Stimulated activated naive CD8-positive, alpha-beta T cell treated with anti-CD3 and anti-CD28 coated beads, Interleukin-15, amount 100 ng/mL, for 72 hours (primary cell): ENCODE measurements around the gene ZNF592.

Experiments
- ATAC-seq: fragments of 150-1000 bp; cut with Tn5 transposase; 2 replicates; pipeline ENCODE4 v1.10.0; 2021; ENCODE audit warnings: mild to moderate bottlenecking, moderate library complexity
- DNase-seq, 2 donors: peaks; one replicate each; pipeline ENCODE4 v3.0.0; 2021 to 2022
- H3K27ac Mint-ChIP-seq, 2 donors: one replicate each; pipeline ENCODE4 v1.8.0; 2022; ENCODE audit warnings: mild to moderate bottlenecking in 2 of 2, mixed read lengths in 2 of 2, moderate library complexity in 2 of 2
- H3K27me3 Mint-ChIP-seq: one replicate; pipeline ENCODE4 v1.8.0; 2022; ENCODE audit warnings: mixed read lengths
- H3K4me1 Mint-ChIP-seq: one replicate; pipeline ENCODE4 v1.8.0; 2022; ENCODE audit warnings: mild to moderate bottlenecking, mixed read lengths
- H3K4me3 Mint-ChIP-seq, 2 donors: one replicate each; pipeline ENCODE4 v1.8.0; 2022; ENCODE audit warnings: mild to moderate bottlenecking in 2 of 2, mixed read lengths in 2 of 2, moderate library complexity in 1 of 2
- H3K9me3 Mint-ChIP-seq, 2 donors: one replicate each; pipeline ENCODE4 v1.8.0; 2022; ENCODE audit warnings: mixed read lengths in 2 of 2

The ZNF592 gene

DNA sequence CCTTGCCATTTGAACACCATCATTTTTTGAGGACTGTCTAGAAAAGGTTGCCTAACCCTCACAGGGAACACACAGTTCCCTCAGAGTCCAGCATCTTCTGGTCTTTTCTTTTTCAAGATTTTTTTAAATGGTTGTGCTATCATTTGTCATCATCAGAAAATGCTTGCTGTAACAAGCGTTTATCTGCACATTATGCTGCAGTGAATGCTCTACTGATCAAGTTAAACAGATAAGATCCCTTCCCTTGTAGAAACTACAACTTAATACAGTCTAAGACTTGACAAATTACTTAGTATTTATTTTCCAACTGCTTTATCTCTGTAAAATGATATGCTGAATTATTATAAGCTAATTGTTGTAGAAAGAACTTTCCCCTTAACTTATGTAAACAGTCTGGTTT lies 56.8 kb downstream of the ZNF592 start:
- no peaks in the 10 kb centered on the region for H3K4me1 Mint-ChIP-seq
- no peak for DNase-seq
- no peaks in the 10 kb centered on the region for H3K27me3 Mint-ChIP-seq
- H3K27ac Mint-ChIP-seq: no peak overlapping the region
- H3K4me3 Mint-ChIP-seq: no peak overlapping the region
- no peaks in the 10 kb centered on the region for H3K9me3 Mint-ChIP-seq
- no peak for ATAC-seq

- no peak for DNase-seq
- Mint-ChIP-seq H3K9me3 (no peaks in the 10 kb centered on the region), H3K4me1 (no peaks in the 10 kb centered on the region), H3K27me3 (no peaks in the 10 kb centered on the region), H3K4me3 (no peak overlapping the region), H3K27ac (no peak overlapping the region)
- no peak for ATAC-seq
These were observed 58.8 kb downstream of the ZNF592 start for GRCh38 chr15:84807228-84807627.

DNA sequence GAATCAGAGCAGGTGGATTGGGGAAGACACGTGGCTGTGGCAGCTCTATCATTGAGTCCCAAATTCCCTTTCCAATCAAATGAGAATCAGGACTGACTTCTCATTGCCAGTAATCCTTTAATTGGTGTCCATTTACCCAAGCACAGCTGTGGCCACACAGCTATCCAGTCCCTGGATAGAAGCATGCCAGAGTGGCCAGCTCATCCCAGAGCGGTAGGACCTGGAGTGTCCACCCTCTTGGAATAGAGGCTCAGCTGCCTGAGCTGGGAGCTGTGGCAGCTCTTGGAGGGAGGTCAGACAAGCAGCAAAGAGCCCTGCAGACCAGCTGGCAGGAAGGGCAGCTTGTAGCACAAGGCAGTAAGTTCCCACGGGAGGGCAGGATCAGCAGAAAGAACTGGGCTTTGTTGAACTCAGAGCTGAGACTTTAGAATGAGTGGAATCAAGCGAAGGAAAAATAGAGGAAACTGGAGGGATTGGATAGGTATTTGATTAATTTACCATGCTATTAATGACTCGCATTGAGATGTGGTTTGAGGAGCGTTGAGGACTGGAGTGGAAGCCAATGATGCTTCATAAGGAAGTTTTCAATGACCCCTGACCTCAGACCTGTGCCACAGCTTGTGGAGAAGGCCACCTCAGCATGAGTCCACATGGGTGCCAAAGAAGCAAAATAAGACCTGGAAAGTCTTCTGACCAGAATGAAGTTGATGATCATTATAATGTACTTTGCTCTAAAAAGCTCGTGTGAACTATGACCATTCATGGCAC lies 61.9 kb downstream of the ZNF592 start:
- Mint-ChIP-seq H3K4me1 (no peaks in the 10 kb centered on the region), H3K27ac (peak overlapping the region in 1 of 2 donors; percentile 62), H3K4me3 (no peak overlapping the region), H3K27me3 (peaks cover 3% of the 10 kb centered on the region), H3K9me3 (no peaks in the 10 kb centered on the region)
- DNase-seq: no peak
- ATAC-seq: no peak

GRCh38 chr15:84811151-84811550 lies 62.8 kb downstream of the ZNF592 start:
- Mint-ChIP-seq H3K27me3 (peaks cover 10% of the 10 kb centered on the region), H3K27ac (no peak overlapping the region), H3K4me1 (no peaks in the 10 kb centered on the region), H3K4me3 (no peak overlapping the region), H3K9me3 (no peaks in the 10 kb centered on the region)
- no peak for DNase-seq
- peak; percentile 45 for ATAC-seq

DNA sequence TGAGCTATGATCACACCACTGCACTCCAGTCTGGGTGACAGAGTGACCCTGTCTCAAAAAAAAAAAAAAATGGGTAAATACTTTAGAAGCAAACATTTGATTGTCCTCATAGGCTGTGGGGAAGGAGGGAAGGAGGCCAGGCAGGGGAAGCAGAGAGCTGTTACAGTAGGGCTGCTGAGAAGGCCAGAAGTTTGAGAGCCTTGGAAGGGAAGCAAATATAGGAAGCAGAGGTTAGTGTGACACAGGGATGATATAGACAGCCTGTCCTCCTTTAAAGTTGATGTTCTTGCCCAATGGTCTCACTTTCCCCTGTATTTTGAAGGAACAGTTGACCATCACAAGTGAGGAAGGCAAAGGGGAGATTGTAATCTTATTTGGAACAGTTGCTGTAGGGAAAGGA lies 63.4 kb downstream of the ZNF592 start:
- Mint-ChIP-seq H3K4me1 (peaks cover 6% of the 10 kb centered on the region), H3K27me3 (peaks cover 17% of the 10 kb centered on the region), H3K4me3 (no peak overlapping the region), H3K9me3 (no peaks in the 10 kb centered on the region), H3K27ac (no peak overlapping the region)
- no peak for DNase-seq
- no peak for ATAC-seq

- no peak overlapping the region for H3K4me3 Mint-ChIP-seq
- H3K27me3 Mint-ChIP-seq: peaks cover 18% of the 10 kb centered on the region
- H3K27ac Mint-ChIP-seq: no peak overlapping the region
- DNase-seq (no peak), ATAC-seq (no peak)
- no peaks in the 10 kb centered on the region for H3K9me3 Mint-ChIP-seq
- peaks cover 9% of the 10 kb centered on the region for H3K4me1 Mint-ChIP-seq
These were observed 64.5 kb downstream of the ZNF592 start for GRCh38 chr15:84812842-84813241.

- DNase-seq (no peak), ATAC-seq (no peak)
- Mint-ChIP-seq H3K9me3 (no peaks in the 10 kb centered on the region), H3K27ac (no peak overlapping the region), H3K4me3 (no peak overlapping the region), H3K27me3 (peaks cover 18% of the 10 kb centered on the region), H3K4me1 (peaks cover 14% of the 10 kb centered on the region)
These were observed 65.0 kb downstream of the ZNF592 start for GRCh38 chr15:84813435-84813834.

DNA sequence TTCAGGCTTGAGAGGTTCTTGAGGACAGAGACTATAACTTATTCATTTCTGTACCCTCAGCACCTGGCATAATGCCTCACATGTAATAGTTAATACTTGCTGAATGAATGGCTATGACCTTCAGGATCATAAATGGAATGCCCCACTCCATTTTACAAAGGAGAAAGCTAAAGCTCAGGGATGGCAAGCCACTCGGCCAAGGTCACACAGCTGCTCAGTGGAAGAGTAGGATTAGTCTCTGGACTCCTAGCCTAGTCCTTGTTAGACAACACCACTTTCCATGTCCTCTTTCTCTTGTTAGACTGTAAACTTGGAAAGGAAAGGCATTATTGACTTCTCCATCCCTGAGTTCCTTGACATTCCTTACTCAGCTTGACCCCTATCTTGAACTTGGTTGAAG lies 65.5 kb downstream of the ZNF592 start:
- Mint-ChIP-seq H3K27me3 (peaks cover 22% of the 10 kb centered on the region), H3K4me3 (no peak overlapping the region), H3K4me1 (peaks cover 14% of the 10 kb centered on the region), H3K27ac (no peak overlapping the region), H3K9me3 (no peaks in the 10 kb centered on the region)
- no peak for ATAC-seq
- no peak for DNase-seq

DNA sequence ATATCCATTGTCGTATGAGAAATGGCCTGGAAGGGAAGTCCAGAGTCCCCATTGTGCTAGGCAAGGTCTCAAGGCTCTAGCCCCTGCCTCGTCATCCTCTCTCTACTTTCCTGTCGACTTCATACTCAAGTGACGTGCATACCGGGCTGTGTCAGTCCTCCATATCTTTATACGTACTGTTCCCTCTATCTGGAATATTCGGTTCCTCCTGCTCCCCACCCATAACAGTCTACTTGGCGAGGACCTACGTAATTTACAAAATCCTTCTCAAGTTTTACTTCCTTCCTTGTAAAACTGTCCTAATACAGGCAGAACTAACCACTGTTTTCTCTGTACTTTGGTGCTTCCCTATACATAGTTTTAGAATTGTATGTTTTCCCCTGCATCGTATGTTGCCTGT lies 66.5 kb downstream of the ZNF592 start:
- no peak for DNase-seq
- peaks cover 26% of the 10 kb centered on the region for H3K27me3 Mint-ChIP-seq
- H3K27ac Mint-ChIP-seq: no peak overlapping the region
- H3K9me3 Mint-ChIP-seq: no peaks in the 10 kb centered on the region
- peaks cover 14% of the 10 kb centered on the region for H3K4me1 Mint-ChIP-seq
- no peak overlapping the region for H3K4me3 Mint-ChIP-seq
- no peak for ATAC-seq

- Mint-ChIP-seq H3K27ac (peak within 1 kb of the TSS; percentile 79 to 90), H3K4me3 (peak within 1 kb of the TSS in 1 of 2 donors; percentile 24), H3K9me3 (no peaks in the 10 kb centered on the region), H3K4me1 (peaks cover 14% of the 10 kb centered on the region), H3K27me3 (peaks cover 26% of the 10 kb centered on the region)
- no peak for DNase-seq
- ATAC-seq: peak; percentile 60
These were observed 68.5 kb downstream of the ZNF592 start, which contains the start of gene ALPK3 for GRCh38 chr15:84816694-84817465. Gene ALPK3, plus strand, starts transcription at chr15:84817356. Its CDS starts 97 bp downstream, at chr15:84817453.

DNA sequence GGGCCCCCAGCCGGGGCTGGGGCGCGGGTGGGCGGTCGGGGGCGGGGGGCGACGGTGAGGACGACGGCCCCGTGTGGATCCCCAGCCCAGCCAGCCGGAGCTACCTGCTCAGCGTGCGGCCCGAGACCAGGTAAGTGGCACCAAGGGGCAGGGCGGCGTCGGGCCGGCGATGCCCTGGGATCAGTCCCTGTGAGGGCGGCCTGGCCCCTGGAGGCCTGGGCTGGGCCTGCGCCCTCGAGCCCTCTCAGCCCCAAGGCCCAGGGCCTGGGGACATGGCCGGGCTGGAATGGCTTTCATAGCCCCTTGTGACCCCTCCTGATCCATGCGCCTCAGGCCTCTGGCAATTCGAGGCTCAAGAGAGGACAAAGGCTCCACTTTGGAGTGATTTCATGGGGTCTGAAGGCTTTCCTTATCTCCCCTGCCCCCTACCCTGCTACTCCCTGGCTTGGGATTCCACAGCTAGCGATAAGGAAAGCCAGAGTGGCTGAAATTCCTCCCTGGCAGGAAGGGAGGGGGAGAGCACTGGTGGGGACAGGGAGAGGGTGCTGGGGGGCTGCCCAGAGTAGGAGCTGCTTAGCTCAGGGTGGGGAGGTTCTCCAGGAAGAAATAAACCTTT lies 69.2 kb downstream of the ZNF592 start:
- ATAC-seq: peak; percentile 53
- Mint-ChIP-seq H3K27ac (peak overlapping the region; percentile 61 to 90), H3K4me1 (peaks cover 14% of the 10 kb centered on the region), H3K4me3 (peak overlapping the region in 1 of 2 donors; percentile 24), H3K9me3 (no peaks in the 10 kb centered on the region), H3K27me3 (peaks cover 26% of the 10 kb centered on the region)
- no peak for DNase-seq

GRCh38 chr15:84818261-84819131 lies 70.1 kb downstream of the ZNF592 start:
- Mint-ChIP-seq H3K27me3 (peaks cover 26% of the 10 kb centered on the region), H3K9me3 (no peaks in the 10 kb centered on the region), H3K4me3 (peak overlapping the region in 1 of 2 donors; percentile 24), H3K27ac (peak overlapping the region; percentile 61 to 90), H3K4me1 (peaks cover 14% of the 10 kb centered on the region)
- ATAC-seq (no peak), DNase-seq (no peak)

- no peak overlapping the region for H3K4me3 Mint-ChIP-seq
- peak overlapping the region in 1 of 2 donors; percentile 51 for H3K27ac Mint-ChIP-seq
- ATAC-seq (no peak), DNase-seq (no peak)
- no peaks in the 10 kb centered on the region for H3K9me3 Mint-ChIP-seq
- peaks cover 14% of the 10 kb centered on the region for H3K4me1 Mint-ChIP-seq
- peaks cover 26% of the 10 kb centered on the region for H3K27me3 Mint-ChIP-seq
These were observed 70.9 kb downstream of the ZNF592 start for GRCh38 chr15:84819291-84819768.

- Mint-ChIP-seq H3K27me3 (peaks cover 26% of the 10 kb centered on the region), H3K9me3 (no peaks in the 10 kb centered on the region), H3K4me1 (peaks cover 14% of the 10 kb centered on the region), H3K4me3 (no peak overlapping the region), H3K27ac (no peak overlapping the region)
- ATAC-seq (no peak), DNase-seq (no peak)
These were observed 71.4 kb downstream of the ZNF592 start for GRCh38 chr15:84819791-84820190.

GRCh38 chr15:84821501-84822021 lies 73.2 kb downstream of the ZNF592 start:
- Mint-ChIP-seq H3K9me3 (no peaks in the 10 kb centered on the region), H3K27ac (peak overlapping the region in 1 of 2 donors; percentile 2)

More at GRCh38 chr15:84821501-84822021, 73.2 kb downstream of the ZNF592 start:
- ATAC-seq: no peak
- DNase-seq: no peak
- H3K4me1 Mint-ChIP-seq: peaks cover 10% of the 10 kb centered on the region
- H3K4me3 Mint-ChIP-seq: no peak overlapping the region
- peaks cover 11% of the 10 kb centered on the region for H3K27me3 Mint-ChIP-seq
